H1 (cell line): ENCODE data around the gene SPEF2.

ENCODE experiments used
- CBX5 ChIP-seq: fragments of 300-800, 300-1000 bp; sonication (generic); IDR thresholded peaks from 2 replicates; pipeline ENCODE4 v1.7.1; 2016; ENCODE audit warnings: antibody characterized with exemption, low read length, low read depth
- CTCF ChIP-seq, 3 experiments: IDR thresholded peaks; 1 replicate in 2 of 3; 2 replicates in 1 of 3; pipeline versions ENCODE4 v1.5.1 to v1.6.1; 2011; ENCODE audit warnings: low read length in 3 of 3, mild to moderate bottlenecking in 3 of 3, inconsistent platforms in 2 of 3, low read depth in 1 of 3, moderate library complexity in 1 of 3; ENCODE audit not compliant: insufficient read depth in 1 of 3; ENCODE audit errors: control extremely low read depth in 1 of 3
- HDAC6 ChIP-seq: IDR thresholded peaks from one replicate; pipeline ENCODE4 v1.7.1; 2012; ENCODE audit warnings: low read depth, mild to moderate bottlenecking, inconsistent platforms, low read length, moderate library complexity
- MAX ChIP-seq: IDR thresholded peaks from 2 replicates; pipeline ENCODE4 v1.6.1; 2012; ENCODE audit warnings: inconsistent platforms
- TAF1 ChIP-seq: IDR thresholded peaks from 2 replicates; pipeline ENCODE4 v1.6.1; 2011; ENCODE audit warnings: mild to moderate bottlenecking, low read depth, low read length

- no peak for TF ChIP-seq CTCF (IDR thresholded peaks at IDR 0.05; ENCODE audit: control extremely low read depth in 1 of 3, insufficient read depth in 1 of 3, low read depth in 1 of 3, low read length in 3 of 3)
- no peak for TF ChIP-seq CBX5
- TF ChIP-seq TAF1 = no peak
- no peak for TF ChIP-seq HDAC6
- no peak for TF ChIP-seq MAX
Observed at GRCh38 chr5:35781181-35781790, 163.6 kb downstream of the SPEF2 start.
